Breast epithelium (tissue), 4 donors: Measurements from ENCODE around the gene ITGAL. TPM values are rescaled to one million over a fixed set of nuclear protein-coding genes. Genes with fewer than 3 reads are reported as not detected.

ENCODE experiments used
- DNase-seq, 2 donors: peaks; one replicate each; pipeline ENCODE4 v3.0.0-alpha.2; 2019; ENCODE audit warnings: low spot score in 2 of 2
- H3K27ac ChIP-seq, 2 donors: fragments of 200-600 bp; sonication (generic) in 1 of 2; one replicate each; pipeline ENCODE4 v1.5.1; 2016 to 2019; ENCODE audit warnings: mild to moderate bottlenecking in 1 of 2
- H3K27me3 ChIP-seq, 2 donors: fragments of 200-600 bp; sonication (generic) in 1 of 2; one replicate each; pipeline versions ENCODE4 v1.5.1 to v1.6.0; 2017 to 2019; ENCODE audit warnings: control low read depth in 1 of 2, mild to moderate bottlenecking in 1 of 2
- H3K36me3 ChIP-seq: fragments of 200-600 bp; one replicate; pipeline ENCODE4 v1.5.1; 2019
- H3K4me1 ChIP-seq, 2 donors: fragments of 200-600 bp; sonication (generic); one replicate each; pipeline ENCODE4 v1.5.1; 2016 to 2019; ENCODE audit warnings: control low read depth in 1 of 2
- H3K4me3 ChIP-seq, 3 donors: fragments of 200-600 bp; sonication (generic); 1 replicate in 2 of 3; 2 replicates in 1 of 3; pipeline ENCODE4 v1.5.1; 2016 to 2019; ENCODE audit warnings: mild to moderate bottlenecking in 3 of 3, moderate library complexity in 2 of 3
- H3K9me3 ChIP-seq, 2 donors: fragments of 200-600 bp; sonication (generic) in 1 of 2; one replicate each; pipeline ENCODE4 v1.5.1; 2016 to 2019; ENCODE audit warnings: control low read depth in 1 of 2
- POLR2A ChIP-seq: fragments of 450-650 bp; IDR thresholded peaks from one replicate; pipeline ENCODE4 v1.6.1; 2016; ENCODE audit warnings: antibody characterized with exemption, mild to moderate bottlenecking, moderate library complexity
- POLR2AphosphoS5 ChIP-seq, 3 donors: sonication (generic); formaldehyde crosslinking; IDR thresholded peaks; one replicate each; pipeline ENCODE4 v1.6.1; 2017; ENCODE audit warnings: antibody characterized with exemption in 3 of 3
- intact Hi-C: fragments of 100-400 bp; cut with DNase I; formaldehyde crosslinking; loops from one replicate; pipeline ENCODE4 v1.15.1; 2023; ENCODE audit warnings: low total_unique reads
- total RNA-seq, 3 donors: library from RNA; depleted of rRNA; stranded (reverse); fragments of >200 nt; gene quantifications; one replicate each; pipeline ENCODE4 v1.1.0, GENCODE V29; 2016
- TF ChIP-seq, protein P1 (sequence below), 3 donors: fragments of 450-650 bp; IDR thresholded peaks; one replicate each; pipeline ENCODE4 v1.5.1; 2016 to 2017; ENCODE audit warnings: antibody characterized with exemption in 3 of 3, mild to moderate bottlenecking in 3 of 3, moderate library complexity in 3 of 3

Gene ITGAL
- total RNA-seq, 3 donors from 2014 or later: 2.3 to 5.7 (median 2.4) TPM

DNA sequence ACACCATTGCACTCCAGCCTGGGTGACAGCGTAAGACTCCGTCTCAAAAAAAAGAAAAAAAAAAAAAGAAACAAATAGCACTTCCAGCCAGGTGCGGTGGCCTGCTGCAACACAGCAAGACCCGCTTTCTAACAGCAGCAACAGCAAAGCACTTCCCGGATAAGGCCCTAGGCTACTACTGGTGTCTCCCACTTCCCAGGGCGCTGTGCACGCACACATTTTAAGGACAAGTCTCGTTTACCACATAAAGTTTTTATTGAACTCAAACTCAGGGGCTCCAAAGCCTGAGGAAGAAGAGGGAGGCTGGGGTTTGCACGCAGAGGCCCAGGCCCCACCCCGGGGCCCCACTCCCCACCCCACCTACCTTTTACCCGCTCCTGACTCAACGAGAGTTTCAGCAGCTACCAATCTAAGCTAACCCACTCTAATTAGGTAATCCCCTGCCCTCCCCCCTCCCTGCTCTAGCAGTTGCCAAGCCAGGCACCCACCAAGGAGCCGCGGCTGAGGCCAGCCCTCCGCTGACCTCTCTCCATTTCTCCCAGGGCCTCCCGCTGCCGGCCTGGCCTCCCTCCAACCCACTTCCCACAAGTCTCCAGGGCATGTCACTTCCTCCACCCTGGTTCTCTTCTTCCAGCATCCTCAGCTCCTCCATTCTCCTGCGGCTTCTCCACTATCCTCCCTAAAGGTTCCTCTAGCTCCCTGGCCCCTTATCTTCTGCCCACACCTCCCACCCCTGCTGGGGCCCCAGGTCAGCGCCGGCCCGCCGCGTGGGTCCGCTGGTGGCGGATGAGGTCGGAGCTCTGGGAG is 51.4 kb downstream of the ITGAL start:
- no peak overlapping the region for H3K27ac ChIP-seq
- H3K4me1 ChIP-seq: peaks cover 0 to 10% of the 10 kb centered on the region in 2 donors
- H3K36me3 ChIP-seq: peaks cover 6% of the 10 kb centered on the region
- no peak for DNase-seq
- H3K27me3 ChIP-seq: no peaks in the 10 kb centered on the region
- intact Hi-C loops: loop anchor here (10.0 kb wide), 1 partner anchor 99 kb away; no protein-coding TSS in a partner anchor
- no peaks in the 10 kb centered on the region for H3K9me3 ChIP-seq
- H3K4me3 ChIP-seq: no peak overlapping the region
- TF ChIP-seq POLR2AphosphoS5 (IDR thresholded peaks at IDR 0.05): no peak
- TF ChIP-seq, protein P1, sequence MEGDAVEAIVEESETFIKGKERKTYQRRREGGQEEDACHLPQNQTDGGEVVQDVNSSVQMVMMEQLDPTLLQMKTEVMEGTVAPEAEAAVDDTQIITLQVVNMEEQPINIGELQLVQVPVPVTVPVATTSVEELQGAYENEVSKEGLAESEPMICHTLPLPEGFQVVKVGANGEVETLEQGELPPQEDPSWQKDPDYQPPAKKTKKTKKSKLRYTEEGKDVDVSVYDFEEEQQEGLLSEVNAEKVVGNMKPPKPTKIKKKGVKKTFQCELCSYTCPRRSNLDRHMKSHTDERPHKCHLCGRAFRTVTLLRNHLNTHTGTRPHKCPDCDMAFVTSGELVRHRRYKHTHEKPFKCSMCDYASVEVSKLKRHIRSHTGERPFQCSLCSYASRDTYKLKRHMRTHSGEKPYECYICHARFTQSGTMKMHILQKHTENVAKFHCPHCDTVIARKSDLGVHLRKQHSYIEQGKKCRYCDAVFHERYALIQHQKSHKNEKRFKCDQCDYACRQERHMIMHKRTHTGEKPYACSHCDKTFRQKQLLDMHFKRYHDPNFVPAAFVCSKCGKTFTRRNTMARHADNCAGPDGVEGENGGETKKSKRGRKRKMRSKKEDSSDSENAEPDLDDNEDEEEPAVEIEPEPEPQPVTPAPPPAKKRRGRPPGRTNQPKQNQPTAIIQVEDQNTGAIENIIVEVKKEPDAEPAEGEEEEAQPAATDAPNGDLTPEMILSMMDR (IDR thresholded peaks at IDR 0.05): no peak
- TF ChIP-seq POLR2A: no peak

DNA sequence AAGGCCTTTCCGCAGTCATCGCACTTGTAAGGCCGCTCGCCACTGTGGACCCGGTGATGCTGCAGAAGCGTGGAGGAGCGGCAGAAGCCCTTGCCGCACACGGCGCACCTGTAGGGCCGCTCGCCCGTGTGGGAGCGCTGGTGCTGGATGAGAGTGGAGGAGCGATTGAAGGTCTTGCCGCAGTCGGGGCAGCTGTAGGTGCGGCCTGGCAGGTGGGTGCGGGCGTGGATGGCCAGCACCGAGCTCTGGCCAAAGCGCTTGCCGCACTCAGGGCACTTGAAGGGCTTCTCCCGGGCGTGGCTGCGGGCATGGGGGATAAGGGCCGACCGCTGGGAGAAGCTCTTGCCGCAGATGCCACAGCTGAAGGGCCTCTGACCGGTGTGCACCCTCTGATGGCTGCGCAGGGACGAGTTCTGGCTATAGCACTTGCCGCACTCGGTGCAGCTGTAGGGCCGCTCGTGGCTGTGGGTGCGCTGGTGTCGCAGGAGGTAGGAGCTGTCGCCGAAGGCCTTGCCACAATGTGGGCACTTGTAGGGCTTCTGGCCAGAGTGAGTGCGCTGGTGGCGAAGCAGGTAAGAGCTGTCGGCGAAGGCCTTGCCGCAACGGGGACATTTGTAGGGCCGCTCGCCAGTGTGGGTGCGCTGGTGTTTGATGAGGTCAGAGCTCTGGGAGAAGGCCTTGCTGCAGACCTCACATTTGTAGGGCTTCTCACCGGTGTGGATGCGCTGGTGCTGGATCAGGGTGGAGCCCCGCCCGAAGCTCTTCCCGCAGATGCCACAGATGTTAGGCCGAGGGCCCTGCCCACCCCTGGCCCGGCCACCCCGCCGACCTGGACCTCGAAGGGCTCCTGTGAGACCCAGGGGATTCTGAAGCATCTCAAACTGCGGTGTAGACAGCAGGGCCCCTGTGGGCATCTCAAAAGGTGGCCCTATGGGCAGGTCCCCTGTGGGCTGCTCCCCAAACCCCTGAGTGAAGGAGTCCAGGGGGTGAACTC is 52.3 kb downstream of the ITGAL start:
- H3K36me3 ChIP-seq: peaks cover 6% of the 10 kb centered on the region
- intact Hi-C loops: loop anchor here (10.0 kb wide), 1 partner anchor 100 kb away; no protein-coding TSS in a partner anchor
- H3K4me1 ChIP-seq: peaks cover 0 to 10% of the 10 kb centered on the region in 2 donors
- no peaks in the 10 kb centered on the region for H3K9me3 ChIP-seq
- H3K27ac ChIP-seq: no peak overlapping the region
- TF ChIP-seq POLR2AphosphoS5 (IDR thresholded peaks at IDR 0.05) (no peak), POLR2A (no peak)
- TF ChIP-seq, protein P1 (IDR thresholded peaks at IDR 0.05): no peak
- H3K27me3 ChIP-seq: no peaks in the 10 kb centered on the region
- H3K4me3 ChIP-seq: no peak overlapping the region
- no peak for DNase-seq

DNA sequence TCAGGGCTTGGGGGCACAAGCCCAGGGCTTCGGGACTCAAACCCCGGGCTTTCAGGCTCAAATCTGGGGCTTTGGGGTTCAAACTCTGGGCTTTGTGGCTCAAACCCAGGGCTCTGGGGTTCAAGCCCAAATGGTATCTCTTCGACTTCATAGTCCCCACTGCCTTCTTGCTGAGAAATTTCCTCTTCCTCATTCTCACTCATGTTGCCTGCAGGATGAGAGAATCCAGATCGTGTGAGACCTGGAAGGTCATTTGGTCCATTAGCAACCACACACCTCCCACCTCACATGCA is 53.2 kb downstream of the ITGAL start:
- peak overlapping the region; percentile 76 to 90 (median 88) for H3K4me3 ChIP-seq
- H3K4me1 ChIP-seq: peaks cover 0 to 10% of the 10 kb centered on the region in 2 donors
- H3K36me3 ChIP-seq: peaks cover 6% of the 10 kb centered on the region
- intact Hi-C loops: loop anchor here (10.0 kb wide), 1 partner anchor 101 kb away; no protein-coding TSS in a partner anchor
- no peaks in the 10 kb centered on the region for H3K9me3 ChIP-seq
- peak overlapping the region; percentile 97 to 98 for H3K27ac ChIP-seq
- TF ChIP-seq, protein P1 (IDR thresholded peaks at IDR 0.05): no peak
- TF ChIP-seq POLR2AphosphoS5 (IDR thresholded peaks at IDR 0.05): no peak
- H3K27me3 ChIP-seq: no peaks in the 10 kb centered on the region
- DNase-seq: no peak

DNA sequence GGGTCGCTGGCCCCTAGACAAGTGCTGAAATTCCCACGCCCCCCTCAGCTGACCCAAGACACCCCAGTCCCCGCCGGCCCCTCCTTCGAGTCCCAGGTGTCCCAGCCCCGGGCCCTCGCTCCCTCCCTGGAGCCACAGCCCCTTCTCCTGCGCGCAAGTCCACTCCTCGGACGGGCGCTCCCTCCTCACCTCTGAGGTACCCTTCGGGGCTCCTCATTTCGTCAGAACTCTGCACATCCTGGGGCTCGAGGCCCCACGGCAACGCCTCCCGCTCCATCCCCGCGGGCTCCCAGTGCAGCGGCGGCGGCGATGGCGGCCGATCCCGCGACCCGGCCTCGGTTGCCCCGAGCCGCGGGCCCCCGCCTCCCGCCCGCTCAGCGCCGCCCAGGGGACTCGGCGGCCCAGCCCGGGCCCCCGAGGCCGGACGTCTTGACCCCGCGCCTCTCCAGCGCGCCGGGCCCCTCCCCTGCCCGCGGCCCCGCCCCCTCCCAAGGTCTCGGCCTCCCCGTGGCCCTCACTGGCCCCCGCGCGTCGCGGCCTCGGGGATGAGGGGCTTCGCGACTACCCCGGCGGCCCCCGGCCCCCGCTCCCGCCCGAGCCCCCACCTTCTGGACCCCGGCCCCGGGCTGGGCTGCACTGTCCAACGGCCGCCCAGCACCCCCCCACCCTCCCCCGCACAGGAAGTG is 53.7 kb downstream of the ITGAL start, which contains the start of gene ZNF768:
Gene ZNF768 (minus strand): TSS at position 430 of the 686 bp plus-strand sequence. CDS start 153 bp downstream, at position 277.
- intact Hi-C loops: loop anchor here (10.0 kb wide), 1 partner anchor 101 kb away; no protein-coding TSS in a partner anchor
- peaks cover 6% of the 10 kb centered on the region for H3K36me3 ChIP-seq
- H3K27ac ChIP-seq: peak within 1 kb of the TSS; percentile 97 to 98
- H3K4me1 ChIP-seq: peaks cover 0 to 10% of the 10 kb centered on the region in 2 donors
- H3K4me3 ChIP-seq: peak within 1 kb of the TSS; percentile 76 to 90 (median 88)
- H3K9me3 ChIP-seq: no peaks in the 10 kb centered on the region
- TF ChIP-seq, protein P1 (IDR thresholded peaks at IDR 0.05): no peak
- TF ChIP-seq POLR2AphosphoS5 (IDR thresholded peaks at IDR 0.05) (no peak), POLR2A (no peak)
- DNase-seq: peak; percentile 47 to 56
- H3K27me3 ChIP-seq: no peaks in the 10 kb centered on the region
